ENCODE results near the gene CACNB1. TPM values are rescaled to one million over a fixed set of nuclear protein-coding genes. Genes with fewer than 3 reads are reported as not detected.

Gene CACNB1
- total RNA-seq, 1 experiment from 2014 or later = 20.0 TPM

DNA sequence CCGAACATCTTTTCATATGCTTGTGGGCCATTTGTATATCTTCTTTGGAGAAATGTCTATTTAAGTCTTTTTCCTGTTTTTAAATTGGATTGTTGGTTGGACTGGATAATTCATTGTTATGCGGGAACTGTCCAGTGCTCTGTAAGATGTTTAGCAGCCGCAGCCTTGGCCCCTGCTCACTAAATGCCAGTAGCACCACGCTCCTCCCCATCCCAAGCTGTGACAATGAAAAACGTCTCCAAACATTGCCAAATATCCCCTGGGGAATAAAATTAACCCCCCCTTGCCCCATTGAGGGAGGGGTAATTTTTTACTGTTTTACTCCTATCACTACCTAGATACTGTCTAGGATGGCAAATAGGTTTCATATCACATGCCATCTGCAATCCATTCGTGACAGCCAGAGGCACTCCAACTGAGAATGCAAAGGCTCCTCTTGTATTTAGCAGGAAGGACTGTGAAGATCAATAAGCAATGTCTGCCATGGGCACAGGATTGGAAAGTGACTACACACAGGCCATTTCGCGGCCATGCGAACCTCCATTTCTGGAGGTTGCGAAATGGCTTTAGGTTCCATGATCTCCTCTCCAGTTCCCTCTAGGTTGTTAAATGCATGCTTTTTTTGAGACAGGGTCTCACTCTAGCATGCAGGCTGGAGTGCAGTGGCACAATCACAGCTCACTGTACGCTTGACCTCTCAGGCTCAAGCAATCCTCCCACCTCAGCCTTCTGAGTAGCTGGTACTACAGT, 55.4 kb downstream of the CACNB1 start:
- TF ChIP-seq, protein P1, sequence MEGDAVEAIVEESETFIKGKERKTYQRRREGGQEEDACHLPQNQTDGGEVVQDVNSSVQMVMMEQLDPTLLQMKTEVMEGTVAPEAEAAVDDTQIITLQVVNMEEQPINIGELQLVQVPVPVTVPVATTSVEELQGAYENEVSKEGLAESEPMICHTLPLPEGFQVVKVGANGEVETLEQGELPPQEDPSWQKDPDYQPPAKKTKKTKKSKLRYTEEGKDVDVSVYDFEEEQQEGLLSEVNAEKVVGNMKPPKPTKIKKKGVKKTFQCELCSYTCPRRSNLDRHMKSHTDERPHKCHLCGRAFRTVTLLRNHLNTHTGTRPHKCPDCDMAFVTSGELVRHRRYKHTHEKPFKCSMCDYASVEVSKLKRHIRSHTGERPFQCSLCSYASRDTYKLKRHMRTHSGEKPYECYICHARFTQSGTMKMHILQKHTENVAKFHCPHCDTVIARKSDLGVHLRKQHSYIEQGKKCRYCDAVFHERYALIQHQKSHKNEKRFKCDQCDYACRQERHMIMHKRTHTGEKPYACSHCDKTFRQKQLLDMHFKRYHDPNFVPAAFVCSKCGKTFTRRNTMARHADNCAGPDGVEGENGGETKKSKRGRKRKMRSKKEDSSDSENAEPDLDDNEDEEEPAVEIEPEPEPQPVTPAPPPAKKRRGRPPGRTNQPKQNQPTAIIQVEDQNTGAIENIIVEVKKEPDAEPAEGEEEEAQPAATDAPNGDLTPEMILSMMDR (conservative IDR thresholded peaks at IDR 0.05) = no peak
- H2BK15ac ChIP-seq (ENCODE audit: low read depth, low read length) = no peak overlapping the region
- no peak overlapping the region for H3K4ac ChIP-seq (ENCODE audit: low read depth, low read length)
- no peaks in the 10 kb centered on the region for H3K9me3 ChIP-seq (ENCODE audit: control insufficient read depth, low read depth, low read length)
- no peak overlapping the region for H3K23ac ChIP-seq (ENCODE audit: insufficient read length, low read depth, low read length)
- no peak for DNase-seq
- no peak overlapping the region for H2BK20ac ChIP-seq (ENCODE audit: low read depth, low read length, poor library complexity, severe bottlenecking)
- no peak overlapping the region for H3K56ac ChIP-seq (ENCODE audit: insufficient read length, low read depth, low read length)
- H3K4me3 Mint-ChIP-seq = no peak overlapping the region
- no peak overlapping the region for H2AK5ac ChIP-seq (ENCODE audit: insufficient read length, low read length)
- no peak overlapping the region for H3K9ac ChIP-seq (ENCODE audit: extremely low read depth, insufficient read length, low read length)
- no peak overlapping the region for H2BK5ac ChIP-seq (ENCODE audit: insufficient read length, low read length)
- no peaks in the 10 kb centered on the region for H3K4me1 ChIP-seq (ENCODE audit: insufficient read depth, low read length)
- H3K9me3 Mint-ChIP-seq = no peaks in the 10 kb centered on the region; a peak in 1 of 5 replicates
- H3K4me1 Mint-ChIP-seq = peaks cover 0 to 1% of the 10 kb centered on the region in 2 experiments; a peak in 2 of 4 replicates
- peaks cover 5% of the 10 kb centered on the region for H3K27me3 Mint-ChIP-seq (ENCODE audit: low read depth)
- no peak overlapping the region for H3K4me2 ChIP-seq (ENCODE audit: insufficient read depth, insufficient read length, low read length)
- H3K18ac ChIP-seq (ENCODE audit: insufficient read length, low read depth, low read length) = no peak overlapping the region
- no peak overlapping the region for H4K8ac ChIP-seq (replicated peaks; ENCODE audit: insufficient read length, low read depth, low read length)
- H4K5ac ChIP-seq (ENCODE audit: insufficient read length, low read depth, low read length) = no peak overlapping the region
- no peak overlapping the region for H2BK12ac ChIP-seq (ENCODE audit: insufficient read length, low read depth, low read length)
- H3K27ac Mint-ChIP-seq = no peak overlapping the region
- no peaks in the 10 kb centered on the region for H4K20me1 ChIP-seq (ENCODE audit: control insufficient read depth, insufficient read depth, insufficient read length)
- H3K23me2 ChIP-seq (ENCODE audit: insufficient read length, low read depth, low read length, poor library complexity, severe bottlenecking) = no peaks in the 10 kb centered on the region
- no peak overlapping the region for H3K27ac ChIP-seq (ENCODE audit: insufficient read length, low read depth, low read length)
- H3T11ph ChIP-seq (ENCODE audit: low read length) = no peak overlapping the region
- no peaks in the 10 kb centered on the region for H3K79me1 ChIP-seq (ENCODE audit: insufficient read depth, low read depth, low read length, poor library complexity, severe bottlenecking)
- no peak overlapping the region for H2AFZ ChIP-seq (ENCODE audit: low read length)
- no peaks in the 10 kb centered on the region for H3K36me3 Mint-ChIP-seq (ENCODE audit: insufficient read depth in 1 of 3, low read depth in 3 of 3)
- H3K79me2 ChIP-seq (ENCODE audit: insufficient read depth, low read length) = no peaks in the 10 kb centered on the region
- no peak overlapping the region for H4K91ac ChIP-seq (ENCODE audit: insufficient read length, low read depth, low read length)
- H3K27me3 ChIP-seq (ENCODE audit: insufficient read depth, low read length) = no peaks in the 10 kb centered on the region
- no peak overlapping the region for H3K14ac ChIP-seq (ENCODE audit: insufficient read depth, low read length)
- no CpG with 5 or more reads among the region's 11 CpGs for WGBS (ENCODE audit: extremely low coverage, insufficient read length, low lambda C conversion rate)
- H2BK120ac ChIP-seq (ENCODE audit: low read depth, low read length, poor library complexity, severe bottlenecking) = no peak overlapping the region

Measured in H9 (cell line).